ENCODE results near the gene FRYL.

DNA sequence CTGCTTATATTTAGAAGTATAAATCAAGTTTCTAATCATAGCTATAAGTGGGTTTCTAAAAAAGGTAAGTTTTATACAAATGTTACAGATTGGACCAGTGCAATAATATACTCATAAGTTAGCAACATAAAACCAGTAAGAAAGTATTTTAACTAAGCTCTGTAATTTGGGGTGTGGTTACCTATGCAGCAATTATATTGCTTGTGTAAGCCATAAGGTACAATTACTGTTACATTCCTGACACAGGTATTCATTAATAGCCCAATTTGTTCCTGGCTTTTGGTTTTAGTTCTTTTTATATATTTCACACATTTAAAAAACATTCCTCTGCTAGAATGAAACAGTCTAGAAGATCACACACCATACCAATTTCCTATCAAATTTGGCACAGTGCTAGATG is 115.1 kb downstream of the FRYL start:
- TF ChIP-seq, protein P1, sequence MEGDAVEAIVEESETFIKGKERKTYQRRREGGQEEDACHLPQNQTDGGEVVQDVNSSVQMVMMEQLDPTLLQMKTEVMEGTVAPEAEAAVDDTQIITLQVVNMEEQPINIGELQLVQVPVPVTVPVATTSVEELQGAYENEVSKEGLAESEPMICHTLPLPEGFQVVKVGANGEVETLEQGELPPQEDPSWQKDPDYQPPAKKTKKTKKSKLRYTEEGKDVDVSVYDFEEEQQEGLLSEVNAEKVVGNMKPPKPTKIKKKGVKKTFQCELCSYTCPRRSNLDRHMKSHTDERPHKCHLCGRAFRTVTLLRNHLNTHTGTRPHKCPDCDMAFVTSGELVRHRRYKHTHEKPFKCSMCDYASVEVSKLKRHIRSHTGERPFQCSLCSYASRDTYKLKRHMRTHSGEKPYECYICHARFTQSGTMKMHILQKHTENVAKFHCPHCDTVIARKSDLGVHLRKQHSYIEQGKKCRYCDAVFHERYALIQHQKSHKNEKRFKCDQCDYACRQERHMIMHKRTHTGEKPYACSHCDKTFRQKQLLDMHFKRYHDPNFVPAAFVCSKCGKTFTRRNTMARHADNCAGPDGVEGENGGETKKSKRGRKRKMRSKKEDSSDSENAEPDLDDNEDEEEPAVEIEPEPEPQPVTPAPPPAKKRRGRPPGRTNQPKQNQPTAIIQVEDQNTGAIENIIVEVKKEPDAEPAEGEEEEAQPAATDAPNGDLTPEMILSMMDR (conservative IDR thresholded peaks at IDR 0.05): no peak
- TF ChIP-seq EZH2 (IDR thresholded peaks at IDR 0.05; ENCODE audit: low read depth): no peak

All from PC-9 (cell line).